Ovary (tissue), 3 donors: ENCODE results near the gene C22orf42.

Experiments used
- CTCF ChIP-seq, 3 donors: fragments of 450-650 bp in 2 of 3; fragments of 200-600 bp in 1 of 3; IDR thresholded peaks; one replicate each; pipeline versions ENCODE4 v1.5.1 to v1.8.0; 2016 to 2022; ENCODE audit warnings: antibody characterized with exemption in 3 of 3, mild to moderate bottlenecking in 1 of 3
- EP300 ChIP-seq: sonication (generic); formaldehyde crosslinking; IDR thresholded peaks from one replicate; pipeline ENCODE4 v1.6.1; 2017; ENCODE audit warnings: antibody characterized with exemption
- POLR2A ChIP-seq: fragments of 450-650 bp; IDR thresholded peaks from one replicate; pipeline ENCODE4 v1.6.1; 2017; ENCODE audit warnings: antibody characterized with exemption, mild to moderate bottlenecking, moderate library complexity
- donor health status: DM: no; HTN: no; CAD: no.

DNA sequence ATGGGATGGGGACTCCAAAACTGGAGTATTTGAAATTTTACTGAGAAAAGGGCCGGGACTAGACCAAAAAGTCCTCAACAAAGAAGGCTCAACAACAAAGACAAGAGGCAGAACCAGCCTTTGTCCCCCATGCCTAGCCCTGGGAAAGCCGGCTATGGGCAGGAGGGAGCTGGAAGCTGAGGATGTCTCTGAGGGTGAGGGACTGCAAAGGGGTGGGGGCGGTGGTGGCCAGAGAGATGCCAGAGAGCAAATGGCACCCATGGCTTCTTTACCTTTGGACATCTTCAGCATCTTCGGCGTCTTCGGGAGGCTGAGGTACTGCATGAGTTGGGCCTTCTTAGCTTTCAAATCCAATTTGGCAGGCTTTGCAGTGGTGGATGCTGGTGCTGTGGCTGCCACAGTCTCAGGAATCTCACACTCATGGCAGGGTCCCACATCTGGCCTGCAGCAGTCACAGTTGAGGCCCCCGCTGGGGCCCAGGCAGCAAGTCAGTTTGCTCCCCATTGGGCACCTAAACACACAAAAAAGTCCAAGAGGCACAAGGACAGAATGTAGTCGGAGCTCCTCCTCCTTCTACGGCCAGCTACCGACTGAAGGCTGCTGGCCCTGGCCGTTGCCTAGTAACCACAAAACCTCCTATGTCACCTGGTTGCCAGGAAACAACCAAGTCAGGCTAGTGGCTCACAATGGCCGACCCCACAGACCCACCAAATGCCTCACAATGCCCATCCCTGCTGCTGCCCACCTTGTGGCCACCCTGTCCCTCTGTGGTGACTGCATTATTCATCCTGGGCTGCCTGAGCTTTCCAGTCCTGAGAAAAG lies at the start of gene C22orf42:
- TF ChIP-seq POLR2A (no peak), EP300 (no peak), CTCF (IDR thresholded peaks at IDR 0.05) (no peak)
